ENCODE measurements around the gene CLDN15. TPM values are rescaled to one million over a fixed set of nuclear protein-coding genes. Genes with fewer than 3 reads are reported as not detected.

CLDN15 gene
- total RNA-seq, 2 experiments from 2014 or later: 12.6 to 15.2 TPM

DNA sequence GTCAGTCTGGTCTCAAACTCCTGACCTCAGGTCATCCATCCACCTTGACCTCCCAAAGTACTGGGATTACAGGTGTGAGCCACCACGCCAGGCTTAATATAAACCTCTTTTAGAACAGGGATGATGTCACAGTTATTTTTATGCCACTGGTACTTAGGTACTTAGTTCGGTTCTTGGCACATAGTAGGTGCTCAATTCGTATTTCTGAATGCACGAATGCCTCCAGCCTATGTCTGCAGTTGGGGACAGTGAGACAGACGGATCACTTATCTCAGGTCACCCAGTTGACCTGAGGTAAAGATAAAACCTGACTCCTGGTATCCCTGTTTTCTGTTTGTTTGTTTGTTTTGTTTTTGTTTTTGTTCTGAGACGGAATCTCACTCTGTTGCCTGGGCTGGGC lies 51.4 kb downstream of the CLDN15 start:
- intact Hi-C loops (cut with DNase I, micrococcal nuclease): no loop called here

GRCh38 chr7:101185258-101185839 lies 52.3 kb downstream of the CLDN15 start:
- Histone ChIP-seq H3K9me3 (ENCODE audit: control insufficient read depth in 1 of 2, insufficient read depth in 1 of 2, low read length in 2 of 2) (no peaks in the 10 kb centered on the region), H3K4me1 (ENCODE audit: insufficient read depth, low read length) (peaks cover 7% of the 10 kb centered on the region), H3K27ac (ENCODE audit: low read depth in 1 of 2, low read length in 2 of 2) (no peak overlapping the region), H3K36me3 (ENCODE audit: insufficient read depth, low read length) (no peaks in the 10 kb centered on the region), H3K27me3 (ENCODE audit: control insufficient read depth in 1 of 2, insufficient read depth in 2 of 2, low read length in 2 of 2) (peaks cover 17 to 23% of the 10 kb centered on the region in 2 experiments), H3K4me3 (ENCODE audit: low read length) (no peak overlapping the region)
- Mint-ChIP-seq H3K27me3 (peaks cover 47% of the 10 kb centered on the region), H3K4me3 (no peak overlapping the region), H3K4me1 (ENCODE audit: low read depth) (no peaks in the 10 kb centered on the region), H3K9me3 (no peaks in the 10 kb centered on the region), H3K36me3 (ENCODE audit: low read depth) (no peaks in the 10 kb centered on the region), H3K27ac (no peak overlapping the region)
- CTCF ChIA-PET: interaction anchor here (1.1 to 1.6 kb wide), 2 partner anchors 11 to 59 kb away, joined by 3 to 4 read pairs; no protein-coding TSS in a partner anchor
- TF ChIP-seq CTCF (IDR thresholded peaks at IDR 0.05): no peak
- intact Hi-C loops (cut with DNase I, micrococcal nuclease): no loop called here
- ATAC-seq (ENCODE audit: poor library complexity) (no peak), DNase-seq (no peak)
- POLR2A ChIA-PET: no interaction called here

More for the DNA sequence above, 51.4 kb downstream of the CLDN15 start:
- Histone ChIP-seq H3K27me3 (ENCODE audit: control insufficient read depth in 1 of 2, insufficient read depth in 2 of 2, low read length in 2 of 2) (peaks cover 11 to 15% of the 10 kb centered on the region in 2 experiments), H3K36me3 (ENCODE audit: insufficient read depth, low read length) (no peaks in the 10 kb centered on the region), H3K27ac (ENCODE audit: low read depth in 1 of 2, low read length in 2 of 2) (no peak overlapping the region), H3K4me1 (ENCODE audit: insufficient read depth, low read length) (peaks cover 4% of the 10 kb centered on the region), H3K4me3 (ENCODE audit: low read length) (no peak overlapping the region), H3K9me3 (ENCODE audit: control insufficient read depth in 1 of 2, insufficient read depth in 1 of 2, low read length in 2 of 2) (no peaks in the 10 kb centered on the region)
- no peak overlapping the region for H3K27ac Mint-ChIP-seq
- H3K9me3 Mint-ChIP-seq: no peaks in the 10 kb centered on the region
- ATAC-seq (ENCODE audit: poor library complexity) (no peak), DNase-seq (no peak)
- H3K27me3 Mint-ChIP-seq: peaks cover 38% of the 10 kb centered on the region
- H3K4me3 Mint-ChIP-seq: no peak overlapping the region
- no peaks in the 10 kb centered on the region for H3K4me1 Mint-ChIP-seq (ENCODE audit: low read depth)
- ChIA-PET POLR2A (no interaction called here), CTCF (interaction anchor here (1.1 to 1.6 kb wide), 2 partner anchors 12 to 58 kb away, joined by 3 to 4 read pairs; no protein-coding TSS in a partner anchor)
- H3K36me3 Mint-ChIP-seq (ENCODE audit: low read depth): no peaks in the 10 kb centered on the region
- TF ChIP-seq CTCF (IDR thresholded peaks at IDR 0.05): no peak

Other genes starting within 250 kb of the CLDN15 start
- gene MUC17, start 217.7 kb downstream of the CLDN15 start, total RNA-seq: not detected
- gene TRIM56, start 152.3 kb downstream of the CLDN15 start, total RNA-seq: 10 to 100 TPM; 29.9 to 31.8 TPM
- under 1 TPM in 1 of 2 experiments, not detected in 1; 0.11 TPM for gene SERPINE1, start 110.7 kb downstream of the CLDN15 start, total RNA-seq
- gene AP1S1, start 83.3 kb downstream of the CLDN15 start, total RNA-seq: 1 to 10 TPM; 3.0 to 3.9 TPM
- not detected for gene VGF, start 72.2 kb downstream of the CLDN15 start, total RNA-seq
- not detected for gene NAT16, start 57.5 kb downstream of the CLDN15 start, total RNA-seq
- under 1 TPM in 1 of 2 experiments, not detected in 1; 0.11 TPM for gene MOGAT3, start 36.8 kb downstream of the CLDN15 start, total RNA-seq
- gene PLOD3, start 20.2 kb downstream of the CLDN15 start, total RNA-seq: 10 to 100 TPM; 13.8 to 15.9 TPM
- gene ZNHIT1, start 19.6 kb downstream of the CLDN15 start, total RNA-seq: 10 to 100 TPM; 28.4 to 30.6 TPM
- 10 to 100 TPM; 81.2 to 82.3 TPM for gene FIS1, start 7.3 kb upstream of the CLDN15 start, total RNA-seq
- gene IFT22, start 84.0 kb upstream of the CLDN15 start, total RNA-seq: 1 to 10 TPM; 2.7 to 3.3 TPM
- not detected for gene COL26A1, start 125.1 kb upstream of the CLDN15 start, total RNA-seq

Data from CD4-positive, alpha-beta T cell (primary cell).